NB4 (cell line): ENCODE data around the gene RNF114.

Source experiments
- POLR2A ChIP-seq: IDR thresholded peaks from 2 replicates; pipeline ENCODE4 v1.6.1; 2011; ENCODE audit warnings: mild to moderate bottlenecking; ENCODE audit not compliant: insufficient read length; ENCODE audit errors: extremely low read depth
- TF ChIP-seq, protein P1 (sequence below): IDR thresholded peaks from one replicate; pipeline ENCODE4 v1.5.1; 2012; ENCODE audit warnings: low read depth, low read length

DNA sequence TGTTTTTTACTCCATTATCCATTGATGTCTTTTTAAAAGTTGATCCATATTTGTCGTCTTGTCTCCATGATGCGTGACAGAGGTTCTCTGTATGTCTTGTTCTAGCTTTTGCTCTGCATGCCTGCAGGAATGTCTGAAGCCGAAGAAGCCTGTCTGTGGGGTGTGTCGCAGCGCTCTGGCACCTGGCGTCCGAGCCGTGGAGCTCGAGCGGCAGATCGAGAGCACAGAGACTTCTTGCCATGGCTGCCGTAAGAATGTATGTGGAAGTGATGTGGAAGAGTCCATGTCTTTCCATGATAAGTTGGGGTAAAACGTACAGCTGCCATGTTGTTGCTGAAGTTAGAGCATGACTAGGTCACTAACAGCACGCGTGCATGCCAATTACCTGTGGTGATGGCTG lies 5.3 kb downstream of the RNF114 start:
- TF ChIP-seq, protein P1, sequence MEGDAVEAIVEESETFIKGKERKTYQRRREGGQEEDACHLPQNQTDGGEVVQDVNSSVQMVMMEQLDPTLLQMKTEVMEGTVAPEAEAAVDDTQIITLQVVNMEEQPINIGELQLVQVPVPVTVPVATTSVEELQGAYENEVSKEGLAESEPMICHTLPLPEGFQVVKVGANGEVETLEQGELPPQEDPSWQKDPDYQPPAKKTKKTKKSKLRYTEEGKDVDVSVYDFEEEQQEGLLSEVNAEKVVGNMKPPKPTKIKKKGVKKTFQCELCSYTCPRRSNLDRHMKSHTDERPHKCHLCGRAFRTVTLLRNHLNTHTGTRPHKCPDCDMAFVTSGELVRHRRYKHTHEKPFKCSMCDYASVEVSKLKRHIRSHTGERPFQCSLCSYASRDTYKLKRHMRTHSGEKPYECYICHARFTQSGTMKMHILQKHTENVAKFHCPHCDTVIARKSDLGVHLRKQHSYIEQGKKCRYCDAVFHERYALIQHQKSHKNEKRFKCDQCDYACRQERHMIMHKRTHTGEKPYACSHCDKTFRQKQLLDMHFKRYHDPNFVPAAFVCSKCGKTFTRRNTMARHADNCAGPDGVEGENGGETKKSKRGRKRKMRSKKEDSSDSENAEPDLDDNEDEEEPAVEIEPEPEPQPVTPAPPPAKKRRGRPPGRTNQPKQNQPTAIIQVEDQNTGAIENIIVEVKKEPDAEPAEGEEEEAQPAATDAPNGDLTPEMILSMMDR, result no peak
- no peak for TF ChIP-seq POLR2A
